Myocyte (in vitro differentiated cells): ENCODE data around the gene WASF2. TPM values are rescaled to one million over a fixed set of nuclear protein-coding genes. Genes with fewer than 3 reads are reported as not detected.
"Not testable (repeated sequence)": the region's sequence is repeated elsewhere in the genome, so short reads cannot be mapped to it uniquely, and the experiment has no call there.

Experiments
- DNase-seq: peaks from one replicate; pipeline ENCODE4 v3.0.0-alpha.2; 2012; ENCODE audit warnings: low read depth
- total RNA-seq: library from RNA; depleted of rRNA; stranded (reverse); fragments of >200 nt; gene quantifications from 2 replicates; pipeline ENCODE4 v1.2.3, GENCODE V29; 2014

Gene WASF2
- total RNA-seq, 1 donor from 2014 or later: 17.3 TPM

GRCh38 chr1:27399251-27400025, 90.5 kb downstream of the WASF2 start:
- DNase-seq: no peak

- DNase-seq: no peak
Observed at GRCh38 chr1:27398405-27399149, 91.4 kb downstream of the WASF2 start.

- no peak for DNase-seq
Observed at GRCh38 chr1:27397749-27398148, 92.2 kb downstream of the WASF2 start.

- peak; percentile 63 for DNase-seq
Observed at GRCh38 chr1:27397110-27397509, 92.9 kb downstream of the WASF2 start.

- DNase-seq: peak; percentile 77
Observed at GRCh38 chr1:27395441-27396195, 94.3 kb downstream of the WASF2 start.

GRCh38 chr1:27394925-27395324, 95.0 kb downstream of the WASF2 start:
- no peak for DNase-seq

GRCh38 chr1:27394282-27394658, 95.7 kb downstream of the WASF2 start:
- no peak for DNase-seq

- DNase-seq: no peak
Observed at GRCh38 chr1:27393641-27394281, 96.2 kb downstream of the WASF2 start.

GRCh38 chr1:27392778-27393635, 97.0 kb downstream of the WASF2 start:
- peak; percentile 34 for DNase-seq

- DNase-seq: peak; percentile 91
Observed at GRCh38 chr1:27392096-27392777, 97.7 kb downstream of the WASF2 start, which contains the start of gene GPR3. Gene GPR3 (plus strand): TSS chr1:27392622. CDS start chr1:27393799, 1,177 bp downstream.

GRCh38 chr1:27391511-27392095, 98.4 kb downstream of the WASF2 start:
- DNase-seq: peak; percentile 48

- peak; percentile 53 for DNase-seq
Observed at GRCh38 chr1:27388337-27389005, 101.5 kb downstream of the WASF2 start.

GRCh38 chr1:27384797-27385196, 105.2 kb downstream of the WASF2 start:
- DNase-seq: not testable (repeated sequence)

GRCh38 chr1:27383661-27384060, 106.3 kb downstream of the WASF2 start:
- DNase-seq: no peak

GRCh38 chr1:27383039-27383605, 106.8 kb downstream of the WASF2 start, which contains the start of gene CD164L2:
Gene CD164L2 (minus strand): TSS chr1:27383333. CDS start chr1:27383239, 94 bp downstream.
- DNase-seq: no peak

GRCh38 chr1:27381969-27382762, 107.8 kb downstream of the WASF2 start:
- no peak for DNase-seq
